ENCODE measurements around the gene BCL11B.

The BCL11B gene

DNA sequence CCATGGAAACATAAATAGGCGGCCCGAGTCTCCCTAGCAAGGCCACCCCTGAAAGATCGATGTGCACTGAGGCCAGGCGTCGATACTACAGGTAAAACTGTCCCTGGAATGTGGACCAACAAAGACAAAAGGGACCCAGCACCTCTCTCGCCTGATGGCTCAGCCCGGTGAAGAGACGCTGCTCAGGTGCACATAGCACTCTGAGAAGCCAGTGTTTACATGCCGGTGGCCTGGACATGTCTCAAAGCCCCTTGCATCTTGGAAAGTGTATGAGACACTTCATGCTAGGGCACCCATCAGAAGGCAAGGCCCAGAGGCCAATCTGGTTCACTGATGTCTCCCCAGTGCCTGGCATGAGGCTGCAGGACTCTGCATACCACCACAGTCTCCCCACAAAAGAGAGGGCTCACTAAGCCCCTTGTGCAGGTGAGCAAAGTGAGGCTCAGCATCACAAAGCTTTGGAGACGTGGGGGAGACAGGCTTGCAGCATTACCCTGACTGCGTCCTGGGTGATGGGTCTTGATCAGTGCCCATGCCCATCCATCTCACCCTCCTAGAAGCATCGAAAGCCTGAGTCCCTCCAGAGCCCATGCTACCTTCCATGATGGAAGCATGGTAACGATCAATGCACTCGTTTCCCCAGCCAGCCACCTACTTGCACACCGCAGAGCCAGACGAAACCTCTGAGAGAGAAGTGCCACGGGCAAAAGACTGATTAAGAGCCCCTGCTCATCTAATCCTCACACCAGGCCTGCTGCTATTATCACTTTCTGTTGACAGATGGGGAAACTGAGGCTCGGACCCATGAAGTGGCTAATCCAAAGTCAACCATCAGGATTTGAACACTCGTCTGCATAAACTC is 16.1 kb downstream of the BCL11B start:
- Histone ChIP-seq H3K36me3 (ENCODE audit: control insufficient read depth in 1 of 2, insufficient read depth in 2 of 2, low read length in 2 of 2) (peaks cover 10 to 39% of the 10 kb centered on the region in 2 donors), H3K27me3 (ENCODE audit: control insufficient read depth in 1 of 2, insufficient read depth in 2 of 2, low read length in 2 of 2) (no peaks in the 10 kb centered on the region), H3K27ac (ENCODE audit: low read depth, low read length) (no peak overlapping the region), H3K9ac (ENCODE audit: low read depth in 1 of 2, low read length in 2 of 2) (no peak overlapping the region), H3K9me3 (ENCODE audit: control insufficient read depth in 1 of 2, low read length in 2 of 2) (no peaks in the 10 kb centered on the region), H3K4me3 (ENCODE audit: low read depth in 1 of 2, low read length in 2 of 2) (peak overlapping the region in 1 of 2 donors; percentile 28), H3K4me1 (ENCODE audit: control insufficient read depth in 1 of 2, insufficient read depth in 2 of 2, low read length in 2 of 2) (peaks cover 16 to 20% of the 10 kb centered on the region in 2 donors)

DNA sequence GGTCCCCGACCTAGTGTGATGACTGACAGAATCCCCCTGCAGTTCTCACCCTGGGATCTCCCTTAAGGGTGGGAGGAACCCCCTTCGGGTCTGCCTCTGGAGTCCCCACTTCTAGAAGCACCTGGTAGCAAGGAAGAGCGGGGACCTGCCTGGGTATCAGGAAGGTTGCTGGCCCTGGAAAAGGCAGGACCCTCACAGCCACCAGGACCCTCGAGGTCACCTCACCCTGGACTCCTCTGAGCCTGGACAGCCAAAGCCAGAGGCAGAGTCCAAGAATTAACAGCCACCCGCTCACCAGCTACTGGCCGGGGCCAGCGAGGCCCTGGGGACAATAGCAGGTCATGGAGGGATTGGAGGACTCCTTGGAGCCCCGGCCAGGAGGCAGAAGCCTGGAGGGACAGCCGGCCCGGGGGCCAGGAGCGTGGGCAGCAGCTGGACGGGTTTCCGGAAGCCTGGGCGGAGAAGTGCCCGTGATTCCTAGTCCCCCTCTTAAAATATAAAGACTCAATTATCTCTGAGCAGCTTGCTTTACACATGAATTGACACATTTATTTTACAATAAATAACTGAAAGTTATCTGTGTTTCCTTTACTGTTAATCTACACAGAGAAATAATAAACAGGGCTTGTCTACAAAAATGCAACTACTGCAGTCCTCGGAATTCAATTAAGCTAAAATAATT is 17.5 kb downstream of the BCL11B start:
- Histone ChIP-seq H3K9ac (ENCODE audit: low read depth in 1 of 2, low read length in 2 of 2) (no peak overlapping the region), H3K9me3 (ENCODE audit: control insufficient read depth in 1 of 2, low read length in 2 of 2) (no peaks in the 10 kb centered on the region), H3K36me3 (ENCODE audit: control insufficient read depth in 1 of 2, insufficient read depth in 2 of 2, low read length in 2 of 2) (peaks cover 10 to 41% of the 10 kb centered on the region in 2 donors), H3K27ac (ENCODE audit: low read depth, low read length) (no peak overlapping the region), H3K27me3 (ENCODE audit: control insufficient read depth in 1 of 2, insufficient read depth in 2 of 2, low read length in 2 of 2) (no peaks in the 10 kb centered on the region), H3K4me1 (ENCODE audit: control insufficient read depth in 1 of 2, insufficient read depth in 2 of 2, low read length in 2 of 2) (peaks cover 16 to 20% of the 10 kb centered on the region in 2 donors), H3K4me3 (ENCODE audit: low read depth in 1 of 2, low read length in 2 of 2) (no peak overlapping the region)

DNA sequence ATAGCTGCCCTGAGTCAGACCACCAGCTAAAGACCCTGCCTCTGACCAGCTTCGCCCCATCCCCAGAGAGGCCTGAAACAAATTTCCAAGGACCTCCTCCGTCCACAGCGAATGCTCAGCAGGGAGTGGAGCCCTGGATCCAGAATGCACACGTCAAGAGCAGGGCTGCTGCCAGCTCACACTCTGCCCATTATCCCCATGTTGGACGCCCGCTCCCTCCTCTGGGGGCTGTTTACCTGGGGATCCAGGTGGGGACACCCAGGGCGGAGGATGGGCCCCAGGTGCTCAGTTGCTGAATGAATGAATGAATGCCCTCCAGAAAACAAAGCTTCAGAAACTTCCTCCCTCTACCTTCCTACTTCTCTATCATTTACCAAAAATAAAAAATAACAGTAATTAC is 18.1 kb downstream of the BCL11B start:
- H3K4me3 ChIP-seq (ENCODE audit: low read depth in 1 of 2, low read length in 2 of 2): no peak overlapping the region
- no peaks in the 10 kb centered on the region for H3K27me3 ChIP-seq (ENCODE audit: control insufficient read depth in 1 of 2, insufficient read depth in 2 of 2, low read length in 2 of 2)
- peaks cover 10 to 44% of the 10 kb centered on the region in 2 donors for H3K36me3 ChIP-seq (ENCODE audit: control insufficient read depth in 1 of 2, insufficient read depth in 2 of 2, low read length in 2 of 2)
- H3K9me3 ChIP-seq (ENCODE audit: control insufficient read depth in 1 of 2, low read length in 2 of 2): no peaks in the 10 kb centered on the region
- peaks cover 16 to 22% of the 10 kb centered on the region in 2 donors for H3K4me1 ChIP-seq (ENCODE audit: control insufficient read depth in 1 of 2, insufficient read depth in 2 of 2, low read length in 2 of 2)
- no peak overlapping the region for H3K9ac ChIP-seq (ENCODE audit: low read depth in 1 of 2, low read length in 2 of 2)
- no peak overlapping the region for H3K27ac ChIP-seq (ENCODE audit: low read depth, low read length)

GRCh38 chr14:99252940-99253868 is 18.8 kb downstream of the BCL11B start:
- H3K27ac ChIP-seq (ENCODE audit: low read depth, low read length): no peak overlapping the region
- H3K9ac ChIP-seq (ENCODE audit: low read depth in 1 of 2, low read length in 2 of 2): peak overlapping the region in 1 of 2 donors; percentile 14
- H3K4me1 ChIP-seq (ENCODE audit: control insufficient read depth in 1 of 2, insufficient read depth in 2 of 2, low read length in 2 of 2): peaks cover 16 to 28% of the 10 kb centered on the region in 2 donors
- no peaks in the 10 kb centered on the region for H3K9me3 ChIP-seq (ENCODE audit: control insufficient read depth in 1 of 2, low read length in 2 of 2)
- no peak overlapping the region for H3K4me3 ChIP-seq (ENCODE audit: low read depth in 1 of 2, low read length in 2 of 2)
- peaks cover 10 to 48% of the 10 kb centered on the region in 2 donors for H3K36me3 ChIP-seq (ENCODE audit: control insufficient read depth in 1 of 2, insufficient read depth in 2 of 2, low read length in 2 of 2)
- no peaks in the 10 kb centered on the region for H3K27me3 ChIP-seq (ENCODE audit: control insufficient read depth in 1 of 2, insufficient read depth in 2 of 2, low read length in 2 of 2)

DNA sequence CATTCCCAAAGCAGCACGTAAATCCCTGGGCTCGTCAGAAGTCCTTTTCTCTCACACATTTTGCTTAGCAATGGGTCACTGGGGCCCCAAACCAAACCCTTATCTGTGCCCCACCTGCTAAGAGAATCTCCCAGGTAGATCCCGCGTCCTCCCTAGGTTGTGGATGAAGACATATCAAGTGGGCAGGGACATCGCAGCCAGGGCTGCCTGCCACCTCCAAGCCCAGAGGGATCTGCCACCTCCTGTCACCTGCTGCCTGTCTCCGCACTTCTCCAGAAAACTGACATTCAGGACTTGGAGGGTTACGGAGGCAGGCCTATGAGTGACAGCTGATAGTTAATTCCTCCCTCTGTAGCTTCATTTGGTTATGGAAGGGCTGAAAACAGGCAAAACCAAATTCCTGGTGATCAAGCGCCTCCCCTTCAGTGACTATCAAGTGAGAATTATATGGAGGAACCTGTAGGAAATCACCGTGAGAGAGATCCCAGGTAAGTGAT is 19.5 kb downstream of the BCL11B start:
- Histone ChIP-seq H3K27me3 (ENCODE audit: control insufficient read depth in 1 of 2, insufficient read depth in 2 of 2, low read length in 2 of 2) (peaks cover 0 to 3% of the 10 kb centered on the region in 2 donors), H3K36me3 (ENCODE audit: control insufficient read depth in 1 of 2, insufficient read depth in 2 of 2, low read length in 2 of 2) (peaks cover 10 to 49% of the 10 kb centered on the region in 2 donors), H3K27ac (ENCODE audit: low read depth, low read length) (no peak overlapping the region), H3K4me1 (ENCODE audit: control insufficient read depth in 1 of 2, insufficient read depth in 2 of 2, low read length in 2 of 2) (peaks cover 18 to 35% of the 10 kb centered on the region in 2 donors), H3K4me3 (ENCODE audit: low read depth in 1 of 2, low read length in 2 of 2) (no peak overlapping the region), H3K9me3 (ENCODE audit: control insufficient read depth in 1 of 2, low read length in 2 of 2) (no peaks in the 10 kb centered on the region), H3K9ac (ENCODE audit: low read depth in 1 of 2, low read length in 2 of 2) (peak overlapping the region in 1 of 2 donors; percentile 14)

DNA sequence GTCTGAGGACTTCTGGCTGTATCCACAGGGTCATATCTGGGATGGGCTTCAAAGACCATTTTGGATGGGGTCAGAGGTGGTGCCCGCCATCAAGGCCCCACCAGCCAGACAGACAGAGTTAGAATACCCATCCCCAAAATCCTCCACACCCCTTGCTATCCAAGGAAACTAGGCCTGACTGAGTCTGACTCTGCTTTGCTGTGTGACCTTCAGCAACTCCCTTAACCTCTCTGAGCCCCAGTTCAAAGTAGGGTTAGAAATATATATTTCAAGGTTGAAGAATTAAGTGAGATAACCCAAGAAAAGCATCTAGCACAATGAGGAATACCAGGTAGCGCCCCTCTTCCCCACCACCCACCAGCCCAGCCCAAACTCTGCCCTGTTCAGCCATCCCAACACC is 20.3 kb downstream of the BCL11B start:
- Histone ChIP-seq H3K4me3 (ENCODE audit: low read depth in 1 of 2, low read length in 2 of 2) (no peak overlapping the region), H3K9me3 (ENCODE audit: control insufficient read depth in 1 of 2, low read length in 2 of 2) (no peaks in the 10 kb centered on the region), H3K27me3 (ENCODE audit: control insufficient read depth in 1 of 2, insufficient read depth in 2 of 2, low read length in 2 of 2) (peaks cover 0 to 6% of the 10 kb centered on the region in 2 donors), H3K36me3 (ENCODE audit: control insufficient read depth in 1 of 2, insufficient read depth in 2 of 2, low read length in 2 of 2) (peaks cover 4 to 45% of the 10 kb centered on the region in 2 donors), H3K27ac (ENCODE audit: low read depth, low read length) (no peak overlapping the region), H3K9ac (ENCODE audit: low read depth in 1 of 2, low read length in 2 of 2) (no peak overlapping the region), H3K4me1 (ENCODE audit: control insufficient read depth in 1 of 2, insufficient read depth in 2 of 2, low read length in 2 of 2) (peaks cover 25 to 43% of the 10 kb centered on the region in 2 donors)

DNA sequence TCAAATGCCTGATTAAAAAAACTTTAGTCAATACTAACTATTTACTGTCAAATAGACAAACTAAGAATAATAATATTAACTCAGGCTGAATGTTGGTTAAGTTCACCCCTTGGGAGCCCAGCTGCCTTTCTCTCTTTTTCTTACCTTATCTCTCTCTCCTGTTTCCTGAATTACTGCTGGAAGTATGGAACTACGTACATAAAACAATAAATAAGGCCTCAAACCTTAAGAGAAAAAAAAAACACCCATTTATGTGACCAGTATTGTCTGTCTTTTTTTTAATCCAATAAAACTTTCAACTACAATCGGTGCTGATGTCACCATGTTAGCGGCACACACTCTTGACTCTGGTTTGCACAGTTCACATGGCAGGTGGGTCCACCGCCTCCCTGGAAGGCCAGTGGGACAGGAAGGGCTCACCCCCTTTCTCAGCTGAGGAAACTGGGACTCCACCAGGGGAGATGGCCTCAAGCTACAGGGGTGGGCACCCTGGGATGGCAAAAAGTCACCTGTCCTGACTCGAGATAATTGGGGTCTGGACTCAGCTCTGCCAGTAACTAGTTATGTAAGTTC is 21.3 kb downstream of the BCL11B start:
- H3K27ac ChIP-seq (ENCODE audit: low read depth, low read length): no peak overlapping the region
- no peak overlapping the region for H3K9ac ChIP-seq (ENCODE audit: low read depth in 1 of 2, low read length in 2 of 2)
- no peaks in the 10 kb centered on the region for H3K9me3 ChIP-seq (ENCODE audit: control insufficient read depth in 1 of 2, low read length in 2 of 2)
- H3K4me3 ChIP-seq (ENCODE audit: low read depth in 1 of 2, low read length in 2 of 2): peak overlapping the region in 1 of 2 donors; percentile 11
- peaks cover 0 to 6% of the 10 kb centered on the region in 2 donors for H3K27me3 ChIP-seq (ENCODE audit: control insufficient read depth in 1 of 2, insufficient read depth in 2 of 2, low read length in 2 of 2)
- H3K4me1 ChIP-seq (ENCODE audit: control insufficient read depth in 1 of 2, insufficient read depth in 2 of 2, low read length in 2 of 2): peaks cover 25 to 47% of the 10 kb centered on the region in 2 donors
- peaks cover 3 to 35% of the 10 kb centered on the region in 2 donors for H3K36me3 ChIP-seq (ENCODE audit: control insufficient read depth in 1 of 2, insufficient read depth in 2 of 2, low read length in 2 of 2)

DNA sequence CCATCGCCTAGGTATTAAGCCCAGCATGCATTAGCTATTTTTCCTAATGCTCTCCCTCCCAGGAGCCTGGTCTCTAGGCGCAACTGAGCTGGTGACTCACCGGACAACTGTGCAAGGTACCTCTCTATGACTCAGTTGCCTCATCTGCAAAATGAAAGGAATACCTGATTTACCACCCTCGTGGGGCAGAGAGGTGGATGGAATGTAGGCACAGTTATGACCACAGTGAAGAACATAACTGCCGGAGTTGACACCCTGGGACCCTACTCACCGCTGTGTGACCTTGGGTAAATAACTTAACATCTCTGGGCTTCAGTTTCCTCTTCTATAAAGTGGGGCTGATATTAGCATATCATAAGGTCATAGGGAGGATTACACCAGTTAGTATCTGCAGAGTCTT is 22.6 kb downstream of the BCL11B start:
- peaks cover 0 to 6% of the 10 kb centered on the region in 2 donors for H3K27me3 ChIP-seq (ENCODE audit: control insufficient read depth in 1 of 2, insufficient read depth in 2 of 2, low read length in 2 of 2)
- no peak overlapping the region for H3K9ac ChIP-seq (ENCODE audit: low read depth in 1 of 2, low read length in 2 of 2)
- no peak overlapping the region for H3K4me3 ChIP-seq (ENCODE audit: low read depth in 1 of 2, low read length in 2 of 2)
- peaks cover 3 to 31% of the 10 kb centered on the region in 2 donors for H3K36me3 ChIP-seq (ENCODE audit: control insufficient read depth in 1 of 2, insufficient read depth in 2 of 2, low read length in 2 of 2)
- no peaks in the 10 kb centered on the region for H3K9me3 ChIP-seq (ENCODE audit: control insufficient read depth in 1 of 2, low read length in 2 of 2)
- no peak overlapping the region for H3K27ac ChIP-seq (ENCODE audit: low read depth, low read length)
- peaks cover 25 to 45% of the 10 kb centered on the region in 2 donors for H3K4me1 ChIP-seq (ENCODE audit: control insufficient read depth in 1 of 2, insufficient read depth in 2 of 2, low read length in 2 of 2)

GRCh38 chr14:99248761-99249171 is 23.2 kb downstream of the BCL11B start:
- H3K27ac ChIP-seq (ENCODE audit: low read depth, low read length): no peak overlapping the region
- H3K36me3 ChIP-seq (ENCODE audit: control insufficient read depth in 1 of 2, insufficient read depth in 2 of 2, low read length in 2 of 2): peaks cover 3 to 29% of the 10 kb centered on the region in 2 donors
- H3K27me3 ChIP-seq (ENCODE audit: control insufficient read depth in 1 of 2, insufficient read depth in 2 of 2, low read length in 2 of 2): peaks cover 0 to 6% of the 10 kb centered on the region in 2 donors
- H3K9ac ChIP-seq (ENCODE audit: low read depth in 1 of 2, low read length in 2 of 2): no peak overlapping the region
- H3K4me1 ChIP-seq (ENCODE audit: control insufficient read depth in 1 of 2, insufficient read depth in 2 of 2, low read length in 2 of 2): peaks cover 20 to 45% of the 10 kb centered on the region in 2 donors
- H3K9me3 ChIP-seq (ENCODE audit: control insufficient read depth in 1 of 2, low read length in 2 of 2): no peaks in the 10 kb centered on the region
- H3K4me3 ChIP-seq (ENCODE audit: low read depth in 1 of 2, low read length in 2 of 2): no peak overlapping the region

Data from duodenal mucosa (tissue), 2 donors.